Activated T-helper 2 cell treated with anti-CD3 and anti-CD28 coated beads, Interferon-gamma antibody, Interleukin-2, Interleukin-4, amounts not matched to agents 10 μg/mL and 5 μg/mL and 100 μg/mL, durations not matched to agents 14 hours and 24 hours and 36 hours (primary cell): ENCODE data around the gene SAP25. TPM values are rescaled to one million over a fixed set of nuclear protein-coding genes. Genes with fewer than 3 reads are reported as not detected.

Experiments
- DNase-seq: peaks from one replicate; pipeline ENCODE4 v3.0.0; 2021; ENCODE audit warnings: low spot score
- H3K27ac Mint-ChIP-seq: one replicate; pipeline ENCODE4 v1.8.0; 2021; ENCODE audit warnings: mixed read lengths
- H3K27me3 Mint-ChIP-seq: one replicate; pipeline ENCODE4 v1.8.0; 2021; ENCODE audit warnings: low read depth, mixed read lengths
- H3K36me3 Mint-ChIP-seq: one replicate; pipeline ENCODE4 v1.8.0; 2021; ENCODE audit warnings: low read depth, mixed read lengths
- H3K4me1 Mint-ChIP-seq: one replicate; pipeline ENCODE4 v1.8.0; 2021; ENCODE audit warnings: low read depth, mixed read lengths
- H3K4me3 Mint-ChIP-seq: one replicate; pipeline ENCODE4 v1.8.0; 2021; ENCODE audit warnings: low read depth, mild to moderate bottlenecking, moderate library complexity, mixed read lengths
- H3K9me3 Mint-ChIP-seq: one replicate; pipeline ENCODE4 v1.8.0; 2021; ENCODE audit warnings: mixed read lengths
- intact Hi-C: fragments of 100-400 bp; cut with micrococcal nuclease; formaldehyde crosslinking; loops from one replicate; pipeline ENCODE4 v1.15.1; 2023
- total RNA-seq: library from RNA; stranded (reverse); gene quantifications from 2 replicates; pipeline ENCODE4 v1.2.3, GENCODE V29; 2022

SAP25 gene
- total RNA-seq, 1 donor from 2014 or later: 11.3 TPM

DNA sequence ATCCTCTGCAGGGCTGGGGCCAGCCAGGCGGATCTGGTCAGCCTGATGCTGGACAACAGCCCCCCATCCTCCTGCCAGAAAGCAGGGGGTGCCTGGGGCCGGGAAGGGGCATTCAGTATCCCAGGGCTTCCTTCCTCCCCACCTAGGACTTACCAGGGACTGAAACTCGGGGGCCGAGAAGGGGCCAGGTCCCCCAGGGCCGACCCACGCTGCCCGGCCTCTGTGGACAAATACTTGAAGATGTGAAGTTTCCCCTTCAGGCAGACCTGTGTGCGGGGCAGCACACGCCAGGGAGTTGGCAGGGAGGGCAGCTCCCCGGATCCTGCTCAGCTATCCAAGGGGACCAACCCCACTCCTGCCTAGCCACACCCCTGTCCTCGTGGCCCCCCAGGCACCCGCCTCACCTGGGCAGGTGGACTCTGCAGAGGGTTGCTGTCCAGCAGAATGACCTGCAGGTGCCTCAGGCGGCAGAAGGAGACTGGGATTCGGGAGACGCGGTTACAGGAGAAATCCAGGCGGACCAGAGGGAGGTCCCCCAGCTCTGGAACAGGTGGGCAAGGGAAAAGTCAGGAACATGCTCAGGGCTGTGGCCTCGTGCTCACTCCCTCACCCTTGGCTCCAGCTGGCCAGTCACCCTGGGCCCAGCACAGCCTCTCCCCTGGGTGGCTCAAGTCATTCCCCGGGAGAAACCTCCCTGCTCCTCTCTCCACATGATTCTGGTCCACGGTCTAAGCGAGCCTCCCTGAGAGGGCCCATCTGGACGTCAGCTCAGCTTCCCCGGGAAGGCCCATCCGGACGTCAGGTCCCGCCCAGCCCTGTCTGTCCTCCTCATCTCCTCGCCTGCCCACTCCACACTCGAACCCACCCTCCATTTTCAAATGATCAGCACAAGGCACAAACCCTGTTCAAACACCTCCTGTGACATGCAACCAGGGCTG is 4.8 kb upstream of the SAP25 start:
- Mint-ChIP-seq H3K27me3 (no peaks in the 10 kb centered on the region), H3K4me1 (peaks cover 10% of the 10 kb centered on the region), H3K27ac (no peak overlapping the region), H3K36me3 (peaks cover 28% of the 10 kb centered on the region), H3K9me3 (no peaks in the 10 kb centered on the region), H3K4me3 (no peak overlapping the region)
- intact Hi-C loops: no loop called here
- DNase-seq: no peak

GRCh38 chr7:100577507-100577906 is 3.8 kb upstream of the SAP25 start:
- Mint-ChIP-seq H3K27me3 (no peaks in the 10 kb centered on the region), H3K4me1 (peaks cover 3% of the 10 kb centered on the region), H3K4me3 (no peak overlapping the region), H3K36me3 (peaks cover 30% of the 10 kb centered on the region), H3K27ac (no peak overlapping the region), H3K9me3 (no peaks in the 10 kb centered on the region)
- intact Hi-C loops: no loop called here
- no peak for DNase-seq

- Mint-ChIP-seq H3K4me1 (no peaks in the 10 kb centered on the region), H3K9me3 (no peaks in the 10 kb centered on the region), H3K36me3 (peaks cover 30% of the 10 kb centered on the region), H3K4me3 (no peak overlapping the region), H3K27ac (no peak overlapping the region), H3K27me3 (no peaks in the 10 kb centered on the region)
- intact Hi-C loops: no loop called here
- DNase-seq: no peak
Measured at GRCh38 chr7:100577103-100577502, 3.4 kb upstream of the SAP25 start.

- no peak overlapping the region for H3K27ac Mint-ChIP-seq
- peaks cover 4% of the 10 kb centered on the region for H3K4me1 Mint-ChIP-seq
- no peak overlapping the region for H3K4me3 Mint-ChIP-seq
- no peak for DNase-seq
- H3K9me3 Mint-ChIP-seq: no peaks in the 10 kb centered on the region
- H3K36me3 Mint-ChIP-seq: peaks cover 30% of the 10 kb centered on the region
- H3K27me3 Mint-ChIP-seq: no peaks in the 10 kb centered on the region
- intact Hi-C loops: no loop called here
Measured at GRCh38 chr7:100576384-100576993, 2.8 kb upstream of the SAP25 start.

GRCh38 chr7:100575746-100576383 is 2.2 kb upstream of the SAP25 start:
- peaks cover 30% of the 10 kb centered on the region for H3K36me3 Mint-ChIP-seq
- DNase-seq: no peak
- no peaks in the 10 kb centered on the region for H3K27me3 Mint-ChIP-seq
- no peaks in the 10 kb centered on the region for H3K9me3 Mint-ChIP-seq
- H3K27ac Mint-ChIP-seq: no peak overlapping the region
- H3K4me3 Mint-ChIP-seq: no peak overlapping the region
- H3K4me1 Mint-ChIP-seq: peaks cover 4% of the 10 kb centered on the region
- intact Hi-C loops: no loop called here

DNA sequence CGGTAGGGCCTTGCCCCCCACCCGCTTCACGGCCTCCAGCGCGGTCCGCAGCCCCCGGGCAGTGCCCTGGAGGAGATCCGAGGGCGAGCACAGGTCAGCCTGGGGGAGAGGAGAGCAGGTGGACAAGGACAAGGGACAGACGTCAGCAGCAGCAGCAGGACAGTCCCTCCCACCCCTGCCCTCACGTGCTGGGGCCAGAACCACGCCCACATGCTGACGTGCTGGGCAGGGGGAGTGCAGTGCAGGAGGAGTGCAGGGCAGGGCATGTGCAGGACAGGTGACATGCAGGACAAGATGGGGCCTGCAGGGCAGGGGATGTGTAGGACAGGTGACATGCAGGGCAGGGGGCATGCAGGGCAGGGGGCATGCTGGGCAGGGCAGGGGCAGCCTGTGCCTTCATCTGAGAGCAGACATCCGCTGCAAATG is 1.5 kb upstream of the SAP25 start:
- Mint-ChIP-seq H3K4me3 (no peak overlapping the region), H3K36me3 (peaks cover 30% of the 10 kb centered on the region), H3K4me1 (peaks cover 4% of the 10 kb centered on the region), H3K27me3 (no peaks in the 10 kb centered on the region), H3K9me3 (no peaks in the 10 kb centered on the region), H3K27ac (no peak overlapping the region)
- intact Hi-C loops: no loop called here
- DNase-seq: no peak

- no peak overlapping the region for H3K27ac Mint-ChIP-seq
- peaks cover 30% of the 10 kb centered on the region for H3K36me3 Mint-ChIP-seq
- no peak overlapping the region for H3K4me3 Mint-ChIP-seq
- H3K27me3 Mint-ChIP-seq: no peaks in the 10 kb centered on the region
- H3K4me1 Mint-ChIP-seq: peaks cover 4% of the 10 kb centered on the region
- DNase-seq: no peak
- no peaks in the 10 kb centered on the region for H3K9me3 Mint-ChIP-seq
- intact Hi-C loops: no loop called here
Measured at GRCh38 chr7:100574362-100575205, 884 bp upstream of the SAP25 start.

- Mint-ChIP-seq H3K4me1 (peaks cover 16% of the 10 kb centered on the region), H3K27me3 (no peaks in the 10 kb centered on the region), H3K36me3 (peaks cover 25% of the 10 kb centered on the region), H3K9me3 (no peaks in the 10 kb centered on the region), H3K4me3 (no peak overlapping the region), H3K27ac (no peak overlapping the region)
- no peak for DNase-seq
- intact Hi-C loops: no loop called here
Measured at GRCh38 chr7:100572949-100573675, 588 bp downstream of the SAP25 start.

DNA sequence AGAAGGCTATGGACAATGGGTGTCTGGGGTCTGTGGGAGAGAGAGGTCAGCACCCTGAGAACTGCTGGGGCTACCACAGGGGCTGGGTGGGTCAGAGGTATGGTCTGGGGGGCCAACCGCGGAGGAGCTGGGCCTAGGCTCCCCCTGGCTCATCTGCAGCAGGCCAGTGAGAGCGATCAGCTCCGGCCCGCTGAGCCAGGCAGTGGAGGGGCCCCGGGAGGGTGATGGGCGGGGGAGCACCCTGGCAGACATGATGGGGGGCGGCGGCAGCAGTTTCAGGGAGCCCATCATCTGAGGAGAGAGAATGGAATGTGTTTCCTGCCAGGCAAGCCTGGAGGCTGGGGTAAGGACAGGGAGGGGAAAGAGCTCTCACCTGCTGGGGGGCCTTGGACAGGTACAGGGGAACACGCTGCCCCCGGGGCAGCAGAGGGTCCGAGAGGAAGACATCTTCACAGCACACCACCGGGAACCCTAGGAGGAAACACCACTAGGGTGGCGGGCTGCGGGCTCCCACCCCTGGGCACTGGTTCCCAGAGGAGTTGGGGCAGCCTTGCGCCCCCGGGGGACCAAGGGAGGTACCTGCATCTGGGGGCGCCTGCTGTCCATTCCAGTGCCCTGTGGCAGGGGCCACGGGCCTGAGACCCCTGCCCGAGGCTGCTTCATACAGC is 1.3 kb downstream of the SAP25 start:
- intact Hi-C loops: no loop called here
- peaks cover 19% of the 10 kb centered on the region for H3K36me3 Mint-ChIP-seq
- no peaks in the 10 kb centered on the region for H3K27me3 Mint-ChIP-seq
- H3K4me3 Mint-ChIP-seq: no peak overlapping the region
- no peaks in the 10 kb centered on the region for H3K9me3 Mint-ChIP-seq
- DNase-seq: no peak
- peaks cover 20% of the 10 kb centered on the region for H3K4me1 Mint-ChIP-seq
- no peak overlapping the region for H3K27ac Mint-ChIP-seq

GRCh38 chr7:100571829-100572116 is 1.9 kb downstream of the SAP25 start:
- intact Hi-C loops: no loop called here
- Mint-ChIP-seq H3K4me1 (peaks cover 20% of the 10 kb centered on the region), H3K27me3 (no peaks in the 10 kb centered on the region), H3K4me3 (no peak overlapping the region), H3K27ac (no peak overlapping the region), H3K9me3 (no peaks in the 10 kb centered on the region), H3K36me3 (peaks cover 19% of the 10 kb centered on the region)
- DNase-seq: no peak

DNA sequence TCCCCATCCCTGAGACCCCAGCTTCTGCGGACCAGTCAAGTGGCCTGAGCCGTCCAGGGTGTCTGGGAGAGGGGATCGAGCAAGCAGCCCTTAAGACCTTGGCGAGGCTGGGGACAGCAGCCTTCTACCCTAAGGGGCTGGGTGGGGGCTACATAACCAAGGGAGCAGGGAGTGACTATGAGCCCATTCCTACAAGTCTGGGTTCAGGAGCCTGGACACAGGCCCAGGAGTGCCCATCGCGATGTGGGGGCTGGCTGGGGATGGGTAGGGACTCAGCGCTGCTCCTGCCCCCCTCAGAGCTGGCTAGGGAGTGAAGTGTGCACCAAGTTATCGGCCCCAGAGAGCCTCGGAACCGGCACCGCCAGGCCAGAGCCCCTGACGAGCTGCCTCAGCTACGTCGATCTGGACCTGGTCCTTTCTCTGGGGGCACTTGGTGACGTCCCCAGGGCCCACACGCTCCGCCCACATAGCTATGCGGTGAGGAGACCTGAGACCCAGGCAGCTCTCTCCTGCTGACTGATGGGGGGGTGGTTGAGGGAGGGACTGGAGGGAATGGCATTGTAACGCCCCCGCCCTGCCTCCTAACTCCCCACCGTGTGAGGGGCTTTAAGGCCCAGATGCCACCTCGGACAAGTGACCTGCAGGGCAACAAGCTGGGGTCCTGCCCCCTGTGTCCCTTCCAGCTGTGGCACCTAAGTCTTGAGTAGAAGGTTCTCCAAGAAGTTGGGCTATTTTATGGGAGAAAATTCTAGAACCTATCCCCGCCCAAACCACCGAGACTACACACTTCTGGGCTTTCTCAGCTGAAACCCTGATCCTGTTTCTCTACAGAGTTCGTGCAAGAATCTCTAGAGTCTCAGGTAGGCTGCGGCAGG is 2.5 kb downstream of the SAP25 start:
- DNase-seq: no peak
- Mint-ChIP-seq H3K36me3 (peaks cover 14% of the 10 kb centered on the region), H3K27ac (no peak overlapping the region), H3K4me1 (peaks cover 20% of the 10 kb centered on the region), H3K9me3 (no peaks in the 10 kb centered on the region), H3K4me3 (no peak overlapping the region), H3K27me3 (no peaks in the 10 kb centered on the region)
- intact Hi-C loops: no loop called here
